Endothelial cell of umbilical vein (primary cell): ENCODE results near the gene CNTRL. TPM values are rescaled to one million over a fixed set of nuclear protein-coding genes. Genes with fewer than 3 reads are reported as not detected.

Source experiments
- BruUV-seq: library from RNA; stranded (reverse); fragments of 400-500 nt; replicated peaks from 2 replicates; lab custom pipeline; 2021; lab: Mats Ljungman, UMichigan
- CTCF ChIA-PET: fragments of 300-600, 350-600 bp; sonication (Branson Sonifier 250); formaldehyde crosslinking; loops from one replicate; lab custom pipeline; 2021; ENCODE audit warnings: antibody characterized with exemption, inconsistent platforms; lab: Charles Lee
- POLR2A ChIA-PET: fragments of 300-600, 350-600 bp; sonication (Branson Sonifier 250); formaldehyde crosslinking; loops from one replicate; lab custom pipeline; 2021; ENCODE audit warnings: antibody characterized with exemption, inconsistent platforms; lab: Charles Lee
- DNase-seq: peaks from one replicate; pipeline ENCODE4 v3.0.0-alpha.2; 2011; ENCODE audit warnings: low read depth, low spot score
- FAIRE-seq: peaks from 2 replicates; lab custom pipeline; 2011; peaks lifted over from hg19 to GRCh38; lab: Jason Lieb, UNC
- H2AFZ ChIP-seq: 2 replicates; pipeline ENCODE4 v1.6.0; 2012; ENCODE audit warnings: low read depth, low read length, control low read depth, inconsistent platforms
- H3K27ac ChIP-seq: 2 replicates; pipeline ENCODE4 v1.5.1; 2011; ENCODE audit warnings: low read depth, mild to moderate bottlenecking, control low read depth, low read length, moderate library complexity; ENCODE audit not compliant: insufficient read depth
- H3K27me3 ChIP-seq, 2 experiments: 2 replicates each; pipeline versions ENCODE4 v1.6.0 to v1.6.1; 2011; ENCODE audit warnings: low read length in 2 of 2, mixed read lengths in 1 of 2; ENCODE audit not compliant: control insufficient read depth in 2 of 2, insufficient read depth in 2 of 2
- H3K36me3 ChIP-seq, 2 experiments: 2 replicates in 1 of 2; 3 replicates in 1 of 2; pipeline ENCODE4 v1.5.1; 2011; ENCODE audit warnings: low read length in 2 of 2, mild to moderate bottlenecking in 1 of 2, moderate library complexity in 1 of 2; ENCODE audit not compliant: control insufficient read depth in 2 of 2, insufficient read depth in 2 of 2; ENCODE audit errors: extremely low read depth in 1 of 2
- H3K4me1 ChIP-seq: 3 replicates; pipeline ENCODE4 v1.5.1; 2011; ENCODE audit warnings: mild to moderate bottlenecking, low read length; ENCODE audit not compliant: control insufficient read depth, insufficient read depth; ENCODE audit errors: extremely low read depth
- H3K4me2 ChIP-seq: 2 replicates; pipeline ENCODE4 v1.6.1; 2011; ENCODE audit warnings: low read length, control low read depth, mixed read lengths; ENCODE audit not compliant: insufficient read depth
- H3K4me3 ChIP-seq, 3 experiments: fragments of 200-600 bp in 1 of 3; sonication (generic), shearing (Covaris generic) in 1 of 3; replicated peaks in 1 of 3; 2 replicates each; pipeline ENCODE4 v1.5.1; 2011 to 2016; ENCODE audit warnings: control low read depth in 3 of 3, low read length in 3 of 3, mild to moderate bottlenecking in 2 of 3, inconsistent platforms in 1 of 3, low read depth in 1 of 3, moderate library complexity in 1 of 3; ENCODE audit not compliant: insufficient read depth in 1 of 3
- H3K79me2 ChIP-seq: 2 replicates; pipeline ENCODE4 v1.6.0; 2012; ENCODE audit warnings: low read length, inconsistent platforms; ENCODE audit not compliant: control insufficient read depth, insufficient read depth
- H3K9ac ChIP-seq: replicated peaks from 2 replicates; pipeline ENCODE3; 2011; ENCODE audit warnings: low read length, control low read depth; ENCODE audit not compliant: insufficient read depth; ENCODE audit errors: extremely low read depth
- H3K9me1 ChIP-seq: replicated peaks from 3 replicates; pipeline ENCODE4 v1.6.0; 2011; ENCODE audit warnings: mild to moderate bottlenecking, low read length; ENCODE audit not compliant: control insufficient read depth, insufficient read depth; ENCODE audit errors: extremely low read depth
- H3K9me3 ChIP-seq: replicated peaks from 2 replicates; pipeline ENCODE4 v1.5.1; 2012; ENCODE audit warnings: low read length, inconsistent platforms; ENCODE audit not compliant: control insufficient read depth, insufficient read depth
- H4K20me1 ChIP-seq: replicated peaks from 2 replicates; pipeline ENCODE3; 2011; ENCODE audit warnings: mild to moderate bottlenecking, low read length; ENCODE audit not compliant: control insufficient read depth, insufficient read depth; ENCODE audit errors: extremely low read depth
- CTCF ChIP-seq, 2 donors: IDR thresholded peaks; 1 replicate in 1 of 2; 2 replicates in 1 of 2; pipeline ENCODE4 v1.5.1; 2011; ENCODE audit warnings: low read length in 2 of 2, mild to moderate bottlenecking in 2 of 2, moderate library complexity in 2 of 2, control low read depth in 1 of 2, inconsistent platforms in 1 of 2, low read depth in 1 of 2; ENCODE audit not compliant: insufficient read depth in 1 of 2; ENCODE audit errors: extremely low read depth in 1 of 2
- FOS ChIP-seq: IDR thresholded peaks from 2 replicates; pipeline ENCODE4 v1.6.1; 2011; ENCODE audit warnings: mild to moderate bottlenecking, low read length, moderate library complexity, borderline replicate concordance; ENCODE audit not compliant: insufficient read depth
- JUN ChIP-seq: IDR thresholded peaks from 2 replicates; pipeline ENCODE4 v1.6.1; 2011; ENCODE audit warnings: borderline replicate concordance, low read depth; ENCODE audit not compliant: insufficient read length, insufficient read depth
- MAX ChIP-seq: IDR thresholded peaks from 2 replicates; pipeline ENCODE4 v1.6.1; 2011; ENCODE audit not compliant: insufficient read depth, insufficient read length
- MYC ChIP-seq: IDR thresholded peaks from one replicate; pipeline ENCODE4 v1.6.1; 2011; ENCODE audit warnings: mild to moderate bottlenecking, low read depth, low read length
- POLR2A ChIP-seq: IDR thresholded peaks from 2 replicates; pipeline ENCODE4 v1.6.1; 2012; ENCODE audit warnings: low read depth, mild to moderate bottlenecking, control low read depth, low read length
- POLR2AphosphoS5 ChIP-seq: IDR thresholded peaks from 2 replicates; pipeline ENCODE4 v1.6.1; 2012; ENCODE audit warnings: low read depth, mild to moderate bottlenecking, control low read depth, low read length, moderate library complexity; ENCODE audit not compliant: insufficient read depth
- dilution Hi-C: fragments of 300-500 bp; cut with MboI; formaldehyde crosslinking; loops from one replicate; pipeline ENCODE4 v1.15.0; 2019; ENCODE audit warnings: low sequenced_read_pairs; ENCODE audit not compliant: extremely low pct_ligation_motif_present
- intact Hi-C: fragments of 100-400 bp; cut with micrococcal nuclease; formaldehyde crosslinking; loops from one replicate; pipeline ENCODE4 v1.10.0; 2022
- polyA plus RNA-seq, 4 experiments: library from polyadenylated mRNA; depleted of rRNA in 3 of 4; stranded (reverse) in 3 of 4; unstranded in 1 of 4; fragments of >200 nt; gene quantifications; 2 replicates each; pipeline versions ENCODE4 v1.2.1 to v1.2.3, GENCODE V29; 2011 to 2012; ENCODE audit warnings: missing spikeins in 1 of 4
- total RNA-seq: library from RNA; stranded (reverse); gene quantifications from 2 replicates; pipeline ENCODE4 v1.2.3, GENCODE V29; 2021

CNTRL gene
- total and polyA plus RNA-seq, 2 donors (not counting 3 experiments of a cell fraction or from before 2014, with no cell fraction given), result 6.1 to 21.8 TPM

DNA sequence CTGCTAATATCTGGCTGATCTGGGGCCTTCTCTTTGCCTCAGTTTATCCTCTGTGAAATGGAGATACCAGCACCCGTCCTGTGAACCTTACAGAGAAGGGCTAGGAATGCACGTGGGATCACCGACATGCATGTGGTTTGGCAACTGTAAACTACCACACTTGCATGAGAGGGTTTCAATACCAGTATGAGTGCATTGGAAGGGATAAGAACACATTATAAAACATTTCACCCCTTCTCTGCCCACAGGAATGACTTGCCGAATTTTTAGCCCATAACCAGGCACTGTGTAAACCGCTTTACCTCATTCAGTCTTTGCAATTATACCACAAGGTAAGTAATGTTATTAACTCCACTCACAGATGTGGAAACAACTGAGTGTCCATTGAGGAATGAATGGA is 135.8 kb downstream of the CNTRL start:
- FAIRE-seq (no peak), DNase-seq (no peak)
- dilution Hi-C loops, result no loop called here
- CTCF ChIA-PET, result interaction anchor here (6.0 kb wide), 1 partner anchor 109 kb away, joined by 57 read pairs; no protein-coding TSS in a partner anchor
- Histone ChIP-seq H3K9me1 (no peaks in the 10 kb centered on the region), H3K4me1 (peaks cover 5% of the 10 kb centered on the region), H3K27me3 (no peaks in the 10 kb centered on the region), H3K79me2 (no peaks in the 10 kb centered on the region), H3K36me3 (no peaks in the 10 kb centered on the region), H3K4me3 (no peak overlapping the region), H3K4me2 (no peak overlapping the region), H3K9ac (no peak overlapping the region), H3K9me3 (no peaks in the 10 kb centered on the region), H3K27ac (no peak overlapping the region), H2AFZ (no peak overlapping the region), H4K20me1 (no peaks in the 10 kb centered on the region)
- POLR2A ChIA-PET, result no interaction called here
- BruUV-seq, result no TSS peak
- TF ChIP-seq POLR2A (no peak), FOS (no peak)
- intact Hi-C loops, result loop anchor here (5.0 kb wide), 1 partner anchor 287 kb away; the partner anchor contains the start of gene GGTA1

- H3K4me2 ChIP-seq, result peak overlapping the region; percentile 61
- POLR2A ChIA-PET, result no interaction called here
- no peak overlapping the region for H3K9ac ChIP-seq
Observed at GRCh38 chr9:121213136-121213806, 138.5 kb downstream of the CNTRL start.

More at GRCh38 chr9:121213136-121213806, 138.5 kb downstream of the CNTRL start:
- DNase-seq (peak; percentile 84), FAIRE-seq (peak; percentile 98)
- Histone ChIP-seq H3K27me3 (no peaks in the 10 kb centered on the region), H3K27ac (no peak overlapping the region), H3K4me3 (no peak overlapping the region), H3K4me1 (peaks cover 5% of the 10 kb centered on the region), H3K9me1 (no peaks in the 10 kb centered on the region), H2AFZ (peak overlapping the region; percentile 77), H3K9me3 (no peaks in the 10 kb centered on the region), H3K79me2 (no peaks in the 10 kb centered on the region), H3K36me3 (no peaks in the 10 kb centered on the region), H4K20me1 (no peaks in the 10 kb centered on the region)
- CTCF ChIA-PET, result interaction anchor here (0.6 to 6.0 kb wide), 37 partner anchors 9 to 284 kb away, joined by 3 to 83 read pairs (median 5); partner anchors contain the start of genes GSN and RAB14
- no TSS peak for BruUV-seq
- intact Hi-C loops, result loop anchor here (1.0 to 5.0 kb wide), 7 partner anchors 11 to 284 kb away; partner anchors contain the start of gene GGTA1
- TF ChIP-seq MAX (no peak), CTCF (IDR thresholded peaks at IDR 0.05; ENCODE audit: extremely low read depth in 1 of 2, insufficient read depth in 1 of 2, low read depth in 1 of 2, low read length in 2 of 2) (peak; percentile 96 to 98), JUN (no peak), MYC (no peak), POLR2AphosphoS5 (peak; percentile 21)
- dilution Hi-C loops, result no loop called here
